HG02870 (cell line): ENCODE data around the gene GOSR2.
"Not testable (repeated sequence)": the region's sequence is repeated elsewhere in the genome, so short reads cannot be mapped to it uniquely, and the experiment has no call there.

Source experiments
- ATAC-seq: cut with Tn5 transposase; IDR thresholded peaks from one replicate; pipeline ENCODE4 v1.9.1; 2021; ENCODE audit warnings: mild to moderate bottlenecking, moderate library complexity; ENCODE audit not compliant: unreplicated experiment

Gene GOSR2

GRCh38 chr17:46984892-46985291 lies 61.9 kb downstream of the GOSR2 start:
- no peak for ATAC-seq

DNA sequence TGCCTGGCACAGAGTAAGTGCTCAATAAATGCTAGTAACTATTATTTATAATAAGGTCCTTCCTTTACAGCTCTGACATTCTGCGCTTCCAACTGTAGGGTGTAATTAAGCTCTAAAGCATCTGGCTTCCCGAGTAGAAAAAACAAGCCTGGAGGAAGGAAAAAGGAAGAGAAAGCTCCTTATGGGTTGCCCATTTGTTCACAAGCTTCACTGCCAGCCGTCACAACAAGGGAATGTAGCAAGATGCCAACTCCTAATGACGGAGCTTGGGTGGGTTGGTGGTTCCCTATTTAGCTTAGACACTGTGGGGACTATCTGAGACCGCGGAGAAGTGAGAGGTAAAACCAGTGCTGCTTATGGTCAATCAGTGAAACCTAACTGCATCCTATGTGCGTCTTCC lies 63.4 kb downstream of the GOSR2 start:
- ATAC-seq: no peak

DNA sequence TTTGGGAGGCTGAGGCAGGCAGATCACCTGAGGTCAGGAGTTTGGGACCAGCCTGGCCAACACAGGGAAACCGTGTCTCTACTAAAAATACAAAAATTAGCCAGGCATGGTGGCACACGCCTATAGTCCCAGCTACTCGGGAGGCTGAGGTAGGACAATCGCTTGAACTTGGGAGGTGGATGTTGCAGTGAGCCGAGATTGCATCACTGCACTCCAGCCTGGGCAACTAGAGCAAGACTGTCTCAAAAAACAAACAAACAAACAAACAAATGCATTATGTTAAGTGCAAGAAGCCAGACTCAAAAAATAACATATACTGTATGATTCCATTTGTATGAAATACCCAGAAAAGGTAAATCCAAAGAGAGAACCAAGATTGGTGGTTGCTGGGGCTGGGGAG lies 65.0 kb downstream of the GOSR2 start:
- ATAC-seq: not testable (repeated sequence)

DNA sequence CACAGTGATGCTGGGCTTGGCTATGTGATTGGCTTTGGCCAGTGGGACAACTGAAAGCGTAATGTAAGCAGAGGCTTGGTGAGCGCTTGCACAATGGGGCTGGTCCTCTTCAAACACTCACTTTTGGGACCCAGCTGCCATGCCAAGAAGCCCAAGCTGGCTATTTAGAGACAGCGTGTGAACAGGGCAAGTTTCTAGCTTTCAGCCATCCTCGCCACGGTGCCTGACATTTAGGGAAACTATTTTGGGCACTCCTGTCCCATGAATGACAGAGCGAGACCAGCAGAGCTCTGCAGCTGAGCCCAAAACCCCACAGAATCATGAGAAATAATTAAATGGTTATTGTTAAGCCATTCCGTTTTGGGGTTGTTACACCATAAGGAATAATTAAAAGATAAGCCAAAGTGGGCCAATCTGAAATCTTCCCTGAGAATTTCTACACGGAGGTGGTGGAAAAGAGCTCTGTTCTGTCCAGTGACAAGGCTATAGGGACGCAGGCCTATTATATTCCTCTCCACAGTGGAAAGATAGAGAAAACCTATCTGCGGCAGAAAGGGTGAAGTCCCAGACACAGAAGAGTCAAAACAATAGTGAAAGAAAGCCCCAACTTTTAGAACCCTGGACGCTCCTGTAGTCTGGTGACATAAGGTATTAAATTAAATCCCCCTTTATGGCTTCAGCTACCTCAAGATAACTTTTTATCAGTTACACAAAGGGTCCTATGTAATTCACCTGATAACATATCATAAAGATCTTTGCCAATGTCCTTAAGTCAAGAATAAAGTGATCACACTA lies 66.9 kb downstream of the GOSR2 start:
- ATAC-seq: no peak

- ATAC-seq: no peak
Measured at GRCh38 chr17:46991617-46992016, 68.7 kb downstream of the GOSR2 start.
